Liver (tissue), 9 donors: ENCODE data around the gene SEMA3E. TPM values are rescaled to one million over a fixed set of nuclear protein-coding genes. Genes with fewer than 3 reads are reported as not detected.

Experiments used
- DNase-seq: peaks from one replicate; pipeline ENCODE4 v3.0.0-alpha.2; 2017; ENCODE audit warnings: low spot score
- H3K27ac ChIP-seq, 2 donors: one replicate each; pipeline ENCODE4 v1.7.0; 2013; ENCODE audit warnings: inconsistent platforms in 2 of 2, low read length in 2 of 2, control low read depth in 1 of 2, low read depth in 1 of 2, mild to moderate bottlenecking in 1 of 2
- H3K27me3 ChIP-seq, 4 donors: one replicate each; pipeline versions ENCODE4 v1.6.1 to v1.7.0; 2013; ENCODE audit warnings: low read length in 3 of 4, inconsistent platforms in 1 of 4, mild to moderate bottlenecking in 1 of 4, moderate library complexity in 1 of 4; ENCODE audit not compliant: control insufficient read depth in 4 of 4, insufficient read depth in 4 of 4
- H3K36me3 ChIP-seq, 4 donors: one replicate each; pipeline versions ENCODE4 v1.6.1 to v1.7.0; 2013; ENCODE audit warnings: low read length in 3 of 4, mild to moderate bottlenecking in 3 of 4, low read depth in 1 of 4, moderate library complexity in 1 of 4; ENCODE audit not compliant: control insufficient read depth in 4 of 4, insufficient read depth in 3 of 4
- H3K4me1 ChIP-seq, 4 donors: one replicate each; pipeline versions ENCODE4 v1.6.1 to v1.7.0; 2013; ENCODE audit warnings: low read length in 3 of 4, mild to moderate bottlenecking in 3 of 4, moderate library complexity in 1 of 4; ENCODE audit not compliant: control insufficient read depth in 4 of 4, insufficient read depth in 4 of 4
- H3K4me3 ChIP-seq, 3 donors: one replicate each; pipeline versions ENCODE4 v1.6.1 to v1.7.0; 2013; ENCODE audit warnings: low read length in 3 of 3, control low read depth in 1 of 3, low read depth in 1 of 3, mild to moderate bottlenecking in 1 of 3
- H3K9ac ChIP-seq, 2 donors: one replicate each; pipeline ENCODE4 v1.7.0; 2013; ENCODE audit warnings: low read length in 2 of 2, mild to moderate bottlenecking in 2 of 2, moderate library complexity in 2 of 2, control low read depth in 1 of 2, low read depth in 1 of 2
- H3K9me3 ChIP-seq, 4 donors: one replicate each; pipeline versions ENCODE4 v1.6.1 to v1.7.0; 2013; ENCODE audit warnings: low read length in 3 of 4; ENCODE audit not compliant: control insufficient read depth in 4 of 4
- ATF3 ChIP-seq: IDR thresholded peaks from 2 replicates; pipeline ENCODE4 v1.6.1; 2016; ENCODE audit warnings: antibody characterized with exemption
- CTCF ChIP-seq: fragments of 150-350 bp; IDR thresholded peaks from 2 replicates; pipeline ENCODE4 v1.5.1; 2017; ENCODE audit warnings: improper control_type of control experiment, low read depth, low read length; ENCODE audit not compliant: missing input control
- EGR1 ChIP-seq, 2 donors: IDR thresholded peaks; 2 replicates each; pipeline ENCODE4 v1.6.1; 2016 to 2018; ENCODE audit warnings: antibody characterized with exemption in 2 of 2, low read depth in 2 of 2
- FOXA1 ChIP-seq: IDR thresholded peaks from 2 replicates; pipeline ENCODE4 v1.6.1; 2016; ENCODE audit warnings: antibody characterized with exemption
- FOXA2 ChIP-seq: IDR thresholded peaks from 2 replicates; pipeline ENCODE4 v1.6.1; 2016; ENCODE audit warnings: antibody characterized with exemption
- GABPA ChIP-seq, 2 donors: IDR thresholded peaks in 1 of 2; conservative IDR thresholded peaks in 1 of 2; 2 replicates each; pipeline ENCODE4 v1.6.1; 2016; ENCODE audit warnings: antibody characterized with exemption in 2 of 2, mild to moderate bottlenecking in 1 of 2, moderate library complexity in 1 of 2
- HNF4A ChIP-seq, 2 donors: conservative IDR thresholded peaks; 2 replicates each; pipeline ENCODE4 v1.6.1; 2016; ENCODE audit warnings: antibody characterized with exemption in 2 of 2, mild to moderate bottlenecking in 2 of 2
- HNF4G ChIP-seq: IDR thresholded peaks from 2 replicates; pipeline ENCODE4 v1.6.1; 2016; ENCODE audit warnings: antibody characterized with exemption
- JUND ChIP-seq, 2 donors: IDR thresholded peaks; 2 replicates each; pipeline ENCODE4 v1.6.1; 2016; ENCODE audit warnings: antibody characterized with exemption in 2 of 2
- NR2F2 ChIP-seq: IDR thresholded peaks from 2 replicates; pipeline ENCODE4 v1.6.1; 2016; ENCODE audit warnings: antibody characterized with exemption
- RAD21 ChIP-seq, 2 donors: IDR thresholded peaks; 2 replicates each; pipeline ENCODE4 v1.6.1; 2016; ENCODE audit warnings: antibody characterized with exemption in 2 of 2, mild to moderate bottlenecking in 2 of 2
- REST ChIP-seq: IDR thresholded peaks from 2 replicates; pipeline ENCODE4 v1.6.1; 2016; ENCODE audit warnings: antibody characterized with exemption, mild to moderate bottlenecking
- RXRA ChIP-seq, 2 donors: IDR thresholded peaks; 2 replicates each; pipeline ENCODE4 v1.6.1; 2017 to 2018; ENCODE audit warnings: antibody characterized with exemption in 2 of 2, mild to moderate bottlenecking in 1 of 2
- SP1 ChIP-seq: IDR thresholded peaks from 2 replicates; pipeline ENCODE4 v1.6.1; 2018; ENCODE audit warnings: antibody characterized with exemption, mild to moderate bottlenecking
- TAF1 ChIP-seq: conservative IDR thresholded peaks from 2 replicates; pipeline ENCODE4 v1.6.1; 2016; ENCODE audit warnings: antibody characterized with exemption, mild to moderate bottlenecking
- YY1 ChIP-seq: IDR thresholded peaks from 2 replicates; pipeline ENCODE4 v1.6.1; 2016; ENCODE audit warnings: antibody characterized with exemption, mild to moderate bottlenecking
- WGBS: extraction: QIAGEN DNeasy Blood & Tissue Kit; methylation state at CpG from one replicate; pipeline ENCODE4 v1.1.7; 2013; 5-methylcytosine and 5-hydroxymethylcytosine counted together
- polyA plus RNA-seq, 2 donors: library from polyadenylated mRNA; stranded (reverse) in 1 of 2; unstranded in 1 of 2; fragments of 200-250 nt in 1 of 2; fragments of >200 nt in 1 of 2; fragmentation: Nextera tagmentation in 1 of 2; extraction: Ambion mirVana in 1 of 2; gene quantifications; one replicate each; pipeline versions ENCODE4 v1.2.1 to v1.2.3, GENCODE V29; 2013 to 2015
- total RNA-seq, 2 donors: library from RNA; depleted of rRNA; stranded (reverse); fragments of >200 nt; gene quantifications; one replicate each; pipeline ENCODE4 v1.2.3, GENCODE V29; 2014
- TF ChIP-seq, protein P1 (sequence below): IDR thresholded peaks from 2 replicates; pipeline ENCODE4 v1.6.1; 2016; ENCODE audit warnings: antibody characterized with exemption
- TF ChIP-seq, protein P2 (sequence below): IDR thresholded peaks from 2 replicates; pipeline ENCODE4 v1.6.1; 2016; ENCODE audit warnings: antibody characterized with exemption
- donor health status: healthy.
- donor health status: healthy.
- donor health status: healthy.
- donor health status: healthy.
- donor health status: healthy.

Gene SEMA3E
- total and polyA plus RNA-seq, 4 donors = 0.20 to 1.2 (median 0.59) TPM; not detected in 1

DNA sequence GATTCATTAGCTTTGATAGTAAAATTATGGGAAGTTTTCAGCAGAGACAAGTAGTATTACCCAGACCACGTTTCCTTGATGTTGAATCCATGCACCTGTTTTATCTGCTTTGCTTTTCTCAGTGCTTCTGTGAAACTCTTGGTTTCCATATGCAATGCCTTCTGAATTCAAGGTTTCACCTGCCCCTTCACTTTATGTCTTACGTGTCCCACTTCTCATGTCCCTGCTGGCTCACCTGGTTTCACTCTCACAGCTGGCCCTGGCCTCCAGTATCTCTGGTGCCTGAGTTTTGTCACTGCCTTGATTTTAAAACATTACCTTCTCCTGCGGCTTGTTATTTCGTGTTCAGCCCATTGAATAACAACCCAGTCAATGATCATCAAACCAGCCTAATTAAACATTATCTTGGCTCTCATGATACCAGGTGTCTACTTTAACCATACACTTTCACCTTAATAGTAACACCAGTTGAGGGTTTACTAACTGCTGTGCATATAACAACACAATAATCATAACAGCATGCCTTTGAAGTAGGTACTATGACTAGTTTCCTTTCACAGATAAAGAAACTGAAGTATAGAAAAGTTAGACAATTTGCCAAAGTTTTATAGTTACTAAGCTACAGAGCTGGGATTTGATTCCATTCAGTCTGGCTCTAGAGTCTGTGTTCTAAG, 310.5 kb downstream of the SEMA3E start:
- TF ChIP-seq GABPA (IDR thresholded peaks at IDR 0.05 in 1 of 2, conservative IDR thresholded peaks at IDR 0.05 in 1 of 2) = no peak
- no peak for TF ChIP-seq FOXA2
- TF ChIP-seq, protein P1, sequence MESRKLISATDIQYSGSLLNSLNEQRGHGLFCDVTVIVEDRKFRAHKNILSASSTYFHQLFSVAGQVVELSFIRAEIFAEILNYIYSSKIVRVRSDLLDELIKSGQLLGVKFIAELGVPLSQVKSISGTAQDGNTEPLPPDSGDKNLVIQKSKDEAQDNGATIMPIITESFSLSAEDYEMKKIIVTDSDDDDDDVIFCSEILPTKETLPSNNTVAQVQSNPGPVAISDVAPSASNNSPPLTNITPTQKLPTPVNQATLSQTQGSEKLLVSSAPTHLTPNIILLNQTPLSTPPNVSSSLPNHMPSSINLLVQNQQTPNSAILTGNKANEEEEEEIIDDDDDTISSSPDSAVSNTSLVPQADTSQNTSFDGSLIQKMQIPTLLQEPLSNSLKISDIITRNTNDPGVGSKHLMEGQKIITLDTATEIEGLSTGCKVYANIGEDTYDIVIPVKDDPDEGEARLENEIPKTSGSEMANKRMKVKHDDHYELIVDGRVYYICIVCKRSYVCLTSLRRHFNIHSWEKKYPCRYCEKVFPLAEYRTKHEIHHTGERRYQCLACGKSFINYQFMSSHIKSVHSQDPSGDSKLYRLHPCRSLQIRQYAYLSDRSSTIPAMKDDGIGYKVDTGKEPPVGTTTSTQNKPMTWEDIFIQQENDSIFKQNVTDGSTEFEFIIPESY = no peak
- no peak for TF ChIP-seq SP1
- no peak for TF ChIP-seq EGR1 (IDR thresholded peaks at IDR 0.05; ENCODE audit: low read depth in 2 of 2)
- TF ChIP-seq HNF4G = no peak
- TF ChIP-seq YY1 = no peak
- TF ChIP-seq JUND (IDR thresholded peaks at IDR 0.05) = no peak
- no peak for TF ChIP-seq RXRA (IDR thresholded peaks at IDR 0.05)
- no peak for TF ChIP-seq TAF1
- TF ChIP-seq NR2F2 = no peak
- no peak for TF ChIP-seq REST
- TF ChIP-seq, protein P2, sequence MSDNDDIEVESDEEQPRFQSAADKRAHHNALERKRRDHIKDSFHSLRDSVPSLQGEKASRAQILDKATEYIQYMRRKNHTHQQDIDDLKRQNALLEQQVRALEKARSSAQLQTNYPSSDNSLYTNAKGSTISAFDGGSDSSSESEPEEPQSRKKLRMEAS = no peak
- no peak for TF ChIP-seq ATF3
- TF ChIP-seq CTCF = no peak
- no peak for TF ChIP-seq FOXA1
- no peak for TF ChIP-seq HNF4A (conservative IDR thresholded peaks at IDR 0.05)
- TF ChIP-seq RAD21 (IDR thresholded peaks at IDR 0.05) = no peak
- Histone ChIP-seq H3K4me1 (no peaks in the 10 kb centered on the region), H3K4me3 (no peak overlapping the region), H3K9ac (no peak overlapping the region), H3K27me3 (no peaks in the 10 kb centered on the region), H3K9me3 (no peaks in the 10 kb centered on the region), H3K27ac (no peak overlapping the region), H3K36me3 (no peaks in the 10 kb centered on the region)
- DNase-seq = no peak
- 68% methylated on average over 4 of the region's 4 CpGs for WGBS
